ENCODE results near the gene MYL11.
"Not testable (repeated sequence)": the region's sequence is repeated elsewhere in the genome, so short reads cannot be mapped to it uniquely, and the experiment has no call there.

DNA sequence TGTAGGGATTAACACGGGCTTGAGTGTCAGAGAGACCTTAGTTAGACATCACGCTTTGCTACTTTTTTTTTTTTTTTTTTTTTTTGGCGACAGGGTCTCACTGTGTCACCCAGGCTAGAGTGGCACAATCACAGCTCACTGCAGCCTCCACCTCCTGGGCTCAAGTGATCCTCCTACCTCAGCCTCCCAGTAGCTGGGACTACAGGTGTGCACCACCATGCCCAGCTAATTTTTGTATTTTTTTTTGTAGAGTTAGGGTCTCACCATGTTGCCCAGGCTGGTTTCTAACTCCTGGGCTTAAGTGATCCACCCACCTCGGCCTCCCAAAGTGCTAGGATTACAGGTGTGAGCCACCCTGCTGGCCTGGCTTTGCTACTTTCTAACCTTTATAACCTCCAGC lies 22.0 kb downstream of the MYL11 start:
- TF ChIP-seq, protein P1, sequence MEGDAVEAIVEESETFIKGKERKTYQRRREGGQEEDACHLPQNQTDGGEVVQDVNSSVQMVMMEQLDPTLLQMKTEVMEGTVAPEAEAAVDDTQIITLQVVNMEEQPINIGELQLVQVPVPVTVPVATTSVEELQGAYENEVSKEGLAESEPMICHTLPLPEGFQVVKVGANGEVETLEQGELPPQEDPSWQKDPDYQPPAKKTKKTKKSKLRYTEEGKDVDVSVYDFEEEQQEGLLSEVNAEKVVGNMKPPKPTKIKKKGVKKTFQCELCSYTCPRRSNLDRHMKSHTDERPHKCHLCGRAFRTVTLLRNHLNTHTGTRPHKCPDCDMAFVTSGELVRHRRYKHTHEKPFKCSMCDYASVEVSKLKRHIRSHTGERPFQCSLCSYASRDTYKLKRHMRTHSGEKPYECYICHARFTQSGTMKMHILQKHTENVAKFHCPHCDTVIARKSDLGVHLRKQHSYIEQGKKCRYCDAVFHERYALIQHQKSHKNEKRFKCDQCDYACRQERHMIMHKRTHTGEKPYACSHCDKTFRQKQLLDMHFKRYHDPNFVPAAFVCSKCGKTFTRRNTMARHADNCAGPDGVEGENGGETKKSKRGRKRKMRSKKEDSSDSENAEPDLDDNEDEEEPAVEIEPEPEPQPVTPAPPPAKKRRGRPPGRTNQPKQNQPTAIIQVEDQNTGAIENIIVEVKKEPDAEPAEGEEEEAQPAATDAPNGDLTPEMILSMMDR (IDR thresholded peaks at IDR 0.05; ENCODE audit: low read depth, low read length, missing input control): not testable (repeated sequence)
- not testable (repeated sequence) for TF ChIP-seq GABPA (IDR thresholded peaks at IDR 0.05 in 1 of 2, conservative IDR thresholded peaks at IDR 0.05 in 1 of 2); TAF1 (conservative IDR thresholded peaks at IDR 0.05); SP1 (IDR thresholded peaks at IDR 0.05); RAD21 (IDR thresholded peaks at IDR 0.05); JUND (IDR thresholded peaks at IDR 0.05); RXRA (IDR thresholded peaks at IDR 0.05)
- TF ChIP-seq, protein P2, sequence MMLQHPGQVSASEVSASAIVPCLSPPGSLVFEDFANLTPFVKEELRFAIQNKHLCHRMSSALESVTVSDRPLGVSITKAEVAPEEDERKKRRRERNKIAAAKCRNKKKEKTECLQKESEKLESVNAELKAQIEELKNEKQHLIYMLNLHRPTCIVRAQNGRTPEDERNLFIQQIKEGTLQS (IDR thresholded peaks at IDR 0.05): not testable (repeated sequence)
- TF ChIP-seq, protein P3, sequence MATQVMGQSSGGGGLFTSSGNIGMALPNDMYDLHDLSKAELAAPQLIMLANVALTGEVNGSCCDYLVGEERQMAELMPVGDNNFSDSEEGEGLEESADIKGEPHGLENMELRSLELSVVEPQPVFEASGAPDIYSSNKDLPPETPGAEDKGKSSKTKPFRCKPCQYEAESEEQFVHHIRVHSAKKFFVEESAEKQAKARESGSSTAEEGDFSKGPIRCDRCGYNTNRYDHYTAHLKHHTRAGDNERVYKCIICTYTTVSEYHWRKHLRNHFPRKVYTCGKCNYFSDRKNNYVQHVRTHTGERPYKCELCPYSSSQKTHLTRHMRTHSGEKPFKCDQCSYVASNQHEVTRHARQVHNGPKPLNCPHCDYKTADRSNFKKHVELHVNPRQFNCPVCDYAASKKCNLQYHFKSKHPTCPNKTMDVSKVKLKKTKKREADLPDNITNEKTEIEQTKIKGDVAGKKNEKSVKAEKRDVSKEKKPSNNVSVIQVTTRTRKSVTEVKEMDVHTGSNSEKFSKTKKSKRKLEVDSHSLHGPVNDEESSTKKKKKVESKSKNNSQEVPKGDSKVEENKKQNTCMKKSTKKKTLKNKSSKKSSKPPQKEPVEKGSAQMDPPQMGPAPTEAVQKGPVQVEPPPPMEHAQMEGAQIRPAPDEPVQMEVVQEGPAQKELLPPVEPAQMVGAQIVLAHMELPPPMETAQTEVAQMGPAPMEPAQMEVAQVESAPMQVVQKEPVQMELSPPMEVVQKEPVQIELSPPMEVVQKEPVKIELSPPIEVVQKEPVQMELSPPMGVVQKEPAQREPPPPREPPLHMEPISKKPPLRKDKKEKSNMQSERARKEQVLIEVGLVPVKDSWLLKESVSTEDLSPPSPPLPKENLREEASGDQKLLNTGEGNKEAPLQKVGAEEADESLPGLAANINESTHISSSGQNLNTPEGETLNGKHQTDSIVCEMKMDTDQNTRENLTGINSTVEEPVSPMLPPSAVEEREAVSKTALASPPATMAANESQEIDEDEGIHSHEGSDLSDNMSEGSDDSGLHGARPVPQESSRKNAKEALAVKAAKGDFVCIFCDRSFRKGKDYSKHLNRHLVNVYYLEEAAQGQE (IDR thresholded peaks at IDR 0.05): not testable (repeated sequence)
- TF ChIP-seq, protein P4, sequence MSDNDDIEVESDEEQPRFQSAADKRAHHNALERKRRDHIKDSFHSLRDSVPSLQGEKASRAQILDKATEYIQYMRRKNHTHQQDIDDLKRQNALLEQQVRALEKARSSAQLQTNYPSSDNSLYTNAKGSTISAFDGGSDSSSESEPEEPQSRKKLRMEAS (IDR thresholded peaks at IDR 0.05): not testable (repeated sequence)
- TF ChIP-seq, protein P5, sequence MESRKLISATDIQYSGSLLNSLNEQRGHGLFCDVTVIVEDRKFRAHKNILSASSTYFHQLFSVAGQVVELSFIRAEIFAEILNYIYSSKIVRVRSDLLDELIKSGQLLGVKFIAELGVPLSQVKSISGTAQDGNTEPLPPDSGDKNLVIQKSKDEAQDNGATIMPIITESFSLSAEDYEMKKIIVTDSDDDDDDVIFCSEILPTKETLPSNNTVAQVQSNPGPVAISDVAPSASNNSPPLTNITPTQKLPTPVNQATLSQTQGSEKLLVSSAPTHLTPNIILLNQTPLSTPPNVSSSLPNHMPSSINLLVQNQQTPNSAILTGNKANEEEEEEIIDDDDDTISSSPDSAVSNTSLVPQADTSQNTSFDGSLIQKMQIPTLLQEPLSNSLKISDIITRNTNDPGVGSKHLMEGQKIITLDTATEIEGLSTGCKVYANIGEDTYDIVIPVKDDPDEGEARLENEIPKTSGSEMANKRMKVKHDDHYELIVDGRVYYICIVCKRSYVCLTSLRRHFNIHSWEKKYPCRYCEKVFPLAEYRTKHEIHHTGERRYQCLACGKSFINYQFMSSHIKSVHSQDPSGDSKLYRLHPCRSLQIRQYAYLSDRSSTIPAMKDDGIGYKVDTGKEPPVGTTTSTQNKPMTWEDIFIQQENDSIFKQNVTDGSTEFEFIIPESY (IDR thresholded peaks at IDR 0.05): not testable (repeated sequence)

Measured in liver (tissue), 3 donors.